HG03064 (cell line): ENCODE results near the gene HSPB9.
"Not testable (repeated sequence)": the region's sequence is repeated elsewhere in the genome, so short reads cannot be mapped to it uniquely, and the experiment has no call there.

Source experiments
- ATAC-seq: cut with Tn5 transposase; IDR thresholded peaks from one replicate; pipeline ENCODE4 v1.9.1; 2021; ENCODE audit warnings: low read depth; ENCODE audit not compliant: unreplicated experiment

HSPB9 gene

DNA sequence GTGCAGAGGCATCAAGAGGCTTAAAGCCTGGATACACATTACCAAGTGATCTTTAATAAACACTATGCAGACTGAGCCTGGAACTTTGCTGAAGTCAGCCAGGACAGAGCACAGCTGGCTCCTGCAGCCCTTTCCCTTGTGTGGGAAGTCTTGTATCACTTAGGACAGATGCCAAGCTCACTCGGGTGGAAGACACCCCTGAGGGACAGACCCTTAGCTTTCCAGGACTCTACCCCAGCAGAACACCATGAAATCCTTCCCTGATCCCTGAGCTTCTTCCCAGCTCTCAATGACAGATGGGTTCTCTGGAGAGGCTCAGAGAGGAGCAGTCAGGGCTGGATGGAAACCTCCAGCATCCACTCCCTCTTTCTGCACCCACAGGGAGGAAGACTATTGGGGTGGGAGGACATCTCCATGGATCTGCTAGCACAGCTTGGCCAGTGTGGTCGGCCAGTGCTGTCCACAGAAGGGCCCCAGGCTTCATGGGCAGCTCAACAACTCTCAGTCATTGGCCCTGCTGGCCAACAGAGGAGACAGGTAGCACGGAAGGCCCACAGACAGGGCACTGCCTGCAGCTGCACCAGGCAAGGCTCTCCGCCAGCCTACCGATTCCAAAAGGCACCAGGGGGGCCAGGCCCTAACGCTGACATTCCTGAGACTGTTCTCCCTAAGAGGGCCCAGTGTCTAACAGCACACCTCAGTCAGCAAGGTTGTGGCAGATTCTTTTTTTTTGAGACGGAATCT lies 16.3 kb downstream of the HSPB9 start:
- no peak for ATAC-seq

DNA sequence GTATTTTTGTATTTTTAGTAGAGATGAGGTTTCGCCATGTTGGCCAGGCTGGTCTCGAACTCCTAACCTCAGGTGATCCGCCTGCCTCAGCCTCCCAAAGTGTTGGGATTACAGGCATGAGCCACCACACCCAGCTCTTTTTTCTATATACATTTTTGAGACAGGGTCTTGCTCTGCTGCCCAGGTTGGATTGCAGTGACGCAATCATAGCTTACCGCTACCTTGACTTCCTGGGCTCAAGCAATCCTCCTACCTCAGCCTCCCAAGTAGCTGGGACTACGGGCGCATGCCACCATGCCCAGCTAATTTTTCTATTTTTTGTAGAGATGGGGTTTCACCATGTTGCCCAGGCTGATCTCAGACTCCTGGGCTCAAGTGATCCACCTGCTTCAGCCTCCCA lies 18.1 kb downstream of the HSPB9 start:
- not testable (repeated sequence) for ATAC-seq

DNA sequence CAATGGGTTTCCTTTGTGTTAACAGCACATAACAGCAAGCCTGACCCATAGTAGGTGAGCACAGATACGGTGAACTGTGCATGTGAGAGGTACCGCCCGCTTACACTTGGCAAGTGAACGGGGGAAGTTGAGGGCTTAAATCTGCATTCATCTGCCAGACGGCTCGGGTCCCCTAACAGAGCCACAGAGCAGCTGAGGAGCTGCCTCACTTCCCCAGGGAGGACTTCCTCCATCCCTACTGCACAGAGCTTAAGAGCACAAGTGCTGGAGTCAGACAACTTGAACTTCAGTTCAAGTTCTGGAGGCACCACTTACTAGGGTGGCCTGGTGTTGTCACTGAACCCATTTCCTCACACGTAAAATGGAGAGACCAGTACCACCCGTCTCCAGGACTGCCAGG lies 18.8 kb downstream of the HSPB9 start:
- ATAC-seq, result no peak

DNA sequence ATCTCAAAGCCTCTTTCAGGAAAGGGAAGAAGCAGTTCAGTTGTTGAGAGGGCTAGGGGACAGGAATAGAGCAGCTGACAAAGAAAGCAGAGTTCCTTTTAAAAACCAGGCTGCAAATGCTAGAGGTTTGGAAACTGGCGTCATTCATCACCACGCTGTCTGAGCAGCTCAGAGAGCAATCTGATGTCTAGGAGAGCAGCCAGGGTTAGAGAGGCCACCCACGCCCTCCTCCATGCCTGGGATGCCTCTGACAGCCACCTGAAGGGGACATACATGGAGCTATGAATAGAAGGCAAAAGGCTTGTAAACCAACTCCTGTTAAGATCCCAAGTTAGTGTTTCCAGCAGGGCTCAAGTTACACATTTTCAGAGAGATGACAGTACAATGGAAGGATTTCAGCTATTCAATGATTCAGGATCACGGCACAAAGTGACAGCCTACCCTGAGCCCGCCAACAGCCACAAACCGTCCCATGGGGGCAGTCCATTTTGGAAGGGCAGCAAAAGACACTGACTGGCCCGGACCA lies 19.8 kb downstream of the HSPB9 start:
- no peak for ATAC-seq

DNA sequence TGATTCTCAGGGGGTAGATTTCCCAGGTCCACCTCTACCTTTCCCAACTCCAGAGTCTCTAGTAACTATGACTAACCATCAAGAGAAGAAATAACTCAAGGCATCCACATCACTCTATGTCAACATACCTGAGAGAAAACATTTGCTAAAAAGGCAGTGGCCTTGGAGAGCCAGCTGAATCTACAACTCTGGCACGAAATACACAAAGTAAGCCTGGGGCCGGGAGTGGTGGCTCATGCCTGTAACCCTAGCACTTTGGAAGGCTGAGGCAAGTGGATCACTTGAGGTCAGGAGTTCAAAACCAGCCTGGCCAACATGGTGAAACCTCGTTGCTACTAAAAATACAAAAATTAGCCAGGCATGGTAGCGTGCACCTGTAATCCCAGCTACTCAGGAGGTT lies 20.5 kb downstream of the HSPB9 start:
- not testable (repeated sequence) for ATAC-seq

DNA sequence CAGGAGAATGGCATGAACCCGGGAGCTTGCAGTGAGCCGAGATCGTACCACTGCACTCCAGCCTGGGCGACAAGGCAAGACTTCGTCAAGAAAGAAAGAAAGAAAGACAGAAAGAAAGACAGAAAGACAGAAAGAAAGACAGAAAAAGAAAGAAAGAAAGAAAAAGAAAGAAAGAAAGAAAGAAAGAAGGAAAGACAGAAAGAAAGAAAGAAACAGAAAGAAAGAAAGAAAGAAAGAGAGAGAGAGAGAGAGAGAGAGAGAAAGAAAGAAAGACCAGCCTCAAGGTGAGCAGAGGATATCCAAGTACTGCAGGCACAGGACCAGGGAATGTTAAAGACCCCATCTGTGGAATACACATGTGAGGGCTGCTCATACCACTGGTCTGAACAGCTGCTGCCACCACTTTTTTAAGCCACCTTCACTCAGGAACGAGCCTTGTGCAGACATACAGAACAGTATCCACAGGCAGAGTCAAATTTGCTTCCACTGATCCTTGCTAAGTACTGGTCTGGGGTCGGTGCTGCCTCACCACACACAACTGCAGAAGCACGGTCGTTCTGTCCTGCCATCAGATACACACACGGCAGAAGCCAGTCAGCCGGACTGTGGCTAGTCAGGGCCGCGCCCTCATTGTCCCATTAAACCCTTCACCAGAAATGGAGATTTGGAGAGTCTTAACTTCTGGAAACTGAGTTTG lies 24.5 kb downstream of the HSPB9 start:
- ATAC-seq, result no peak

DNA sequence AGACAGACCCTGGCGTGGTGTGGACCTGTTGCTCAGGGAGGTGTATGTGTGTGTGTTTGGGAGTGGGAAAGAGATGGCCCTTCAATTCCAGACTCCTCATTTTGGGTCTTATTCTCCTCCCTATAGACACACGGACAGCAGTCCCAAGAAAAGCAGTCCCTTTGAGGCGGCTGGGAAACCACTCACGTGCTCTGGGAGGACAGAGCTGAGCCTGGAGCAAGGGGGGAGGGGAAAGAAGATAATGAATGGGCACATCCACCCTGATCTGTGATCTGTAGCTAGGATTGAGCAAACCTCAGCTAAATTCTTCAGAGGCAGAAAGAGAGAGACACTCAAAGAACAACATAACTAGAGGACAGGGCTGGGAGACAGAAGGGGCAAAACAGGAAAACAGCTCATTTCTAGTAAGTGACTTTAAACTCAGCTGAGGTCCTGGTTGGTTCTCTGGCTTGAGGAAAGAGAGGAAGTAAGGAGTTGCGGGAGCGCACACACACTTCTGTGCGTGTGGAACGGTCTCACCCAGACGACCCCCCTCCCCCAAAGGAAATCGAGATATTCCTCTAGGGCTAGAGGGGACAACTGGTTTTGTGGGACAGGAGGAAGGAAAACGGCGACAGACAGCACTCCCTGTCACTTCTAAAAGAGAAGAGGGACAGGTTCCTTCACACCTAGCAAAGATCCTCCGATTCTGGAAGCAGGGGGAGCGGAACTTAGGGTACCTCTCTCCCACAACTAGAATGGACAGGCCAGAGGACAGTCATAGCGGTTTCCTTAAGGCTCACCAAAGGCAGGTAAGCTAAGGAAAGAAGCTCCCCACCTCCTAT lies 31.5 kb downstream of the HSPB9 start:
- ATAC-seq, result no peak

DNA sequence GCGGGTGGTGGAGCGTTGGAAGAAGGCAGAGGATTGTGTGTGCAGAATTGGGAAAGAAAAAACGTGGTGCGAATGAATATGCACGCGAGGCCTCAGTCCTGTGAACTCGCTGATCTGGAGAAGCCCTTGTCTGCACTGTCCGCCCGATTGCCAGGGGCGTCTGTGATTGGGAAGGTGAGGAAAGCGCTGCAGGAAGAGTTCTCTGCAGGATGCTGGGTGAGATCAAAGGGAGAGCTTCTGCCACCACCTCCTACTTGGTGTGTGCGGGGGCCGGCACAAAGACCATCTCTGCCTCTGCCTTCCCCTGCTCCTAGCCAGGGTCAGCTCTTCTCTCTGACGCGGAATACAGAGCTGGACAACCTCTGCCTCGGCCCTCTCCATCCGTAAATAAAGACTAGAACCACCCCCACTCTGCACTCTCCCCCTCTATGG lies 33.0 kb downstream of the HSPB9 start:
- no peak for ATAC-seq

DNA sequence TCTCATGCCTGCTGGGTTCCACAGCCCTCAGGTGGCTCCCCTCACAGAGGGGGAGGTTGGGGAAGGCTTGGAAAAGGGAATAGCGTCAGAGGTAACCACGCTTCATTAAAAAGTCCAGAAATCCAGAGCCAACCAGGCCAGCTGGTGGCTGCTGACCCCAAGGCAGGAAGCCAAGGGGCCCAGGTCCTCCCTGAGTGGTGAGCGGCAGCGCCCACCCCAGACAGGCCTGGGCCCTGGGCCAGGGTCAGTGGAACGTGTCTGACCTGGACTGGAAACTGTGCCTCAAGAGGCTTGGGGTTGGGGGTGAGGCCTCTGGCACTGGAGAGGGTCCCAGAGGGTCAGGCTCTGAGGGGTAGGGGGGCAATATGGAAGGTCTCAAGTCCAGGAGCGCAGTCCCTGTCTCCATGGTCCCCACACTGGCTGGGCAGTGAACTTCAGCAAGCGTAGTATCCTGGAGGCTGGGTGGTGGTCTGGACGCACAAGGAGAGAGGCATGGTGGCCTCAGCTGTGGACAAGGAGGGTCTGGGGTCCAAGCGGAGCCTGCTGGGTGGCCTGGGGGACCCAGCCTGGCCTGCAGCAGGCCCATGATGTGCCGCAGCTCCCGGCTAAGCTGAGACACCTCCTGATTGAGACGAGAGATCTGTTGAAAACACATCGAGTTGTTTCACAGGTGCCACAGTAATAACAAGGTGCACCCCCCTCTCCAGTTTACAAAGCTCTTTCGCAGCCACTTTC lies 37.4 kb downstream of the HSPB9 start:
- no peak for ATAC-seq

DNA sequence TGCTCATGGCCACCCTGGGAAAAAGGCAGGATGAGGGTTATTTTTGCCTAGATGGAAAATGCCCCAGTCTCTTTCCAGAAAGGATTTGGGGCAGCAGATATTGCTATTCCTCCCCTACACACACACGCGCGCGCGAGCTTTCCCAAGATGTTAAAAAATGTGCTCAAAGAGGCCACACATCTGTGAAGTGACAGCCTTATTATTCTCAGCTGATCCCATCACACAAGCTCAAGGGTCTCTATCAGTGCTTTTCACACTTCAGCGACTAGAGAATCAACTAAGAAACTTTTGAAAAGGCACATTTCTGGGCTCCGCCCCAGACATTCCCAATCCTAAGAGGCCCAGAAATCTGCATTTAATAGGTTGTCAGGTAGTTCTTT lies 37.9 kb downstream of the HSPB9 start:
- no peak for ATAC-seq

DNA sequence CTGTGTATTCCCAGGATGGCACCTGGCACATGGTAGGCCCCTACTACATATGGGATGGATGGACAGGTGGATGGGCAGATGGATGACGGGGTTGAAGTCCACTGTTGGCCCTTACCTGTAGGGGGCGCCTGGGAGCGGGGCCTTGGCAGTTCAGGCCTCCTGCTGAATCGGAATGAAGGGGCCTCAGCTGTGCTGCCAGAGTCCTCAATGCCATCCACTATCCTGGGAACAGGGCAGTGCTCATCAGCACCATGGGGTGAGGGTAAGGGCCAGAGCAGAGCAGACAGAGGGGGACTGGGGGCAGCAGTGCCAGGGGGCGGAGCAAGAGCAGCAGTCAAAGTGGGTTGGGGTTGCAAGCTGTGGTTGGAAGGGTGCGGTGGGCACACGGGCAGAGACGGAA lies 40.5 kb downstream of the HSPB9 start:
- no peak for ATAC-seq

DNA sequence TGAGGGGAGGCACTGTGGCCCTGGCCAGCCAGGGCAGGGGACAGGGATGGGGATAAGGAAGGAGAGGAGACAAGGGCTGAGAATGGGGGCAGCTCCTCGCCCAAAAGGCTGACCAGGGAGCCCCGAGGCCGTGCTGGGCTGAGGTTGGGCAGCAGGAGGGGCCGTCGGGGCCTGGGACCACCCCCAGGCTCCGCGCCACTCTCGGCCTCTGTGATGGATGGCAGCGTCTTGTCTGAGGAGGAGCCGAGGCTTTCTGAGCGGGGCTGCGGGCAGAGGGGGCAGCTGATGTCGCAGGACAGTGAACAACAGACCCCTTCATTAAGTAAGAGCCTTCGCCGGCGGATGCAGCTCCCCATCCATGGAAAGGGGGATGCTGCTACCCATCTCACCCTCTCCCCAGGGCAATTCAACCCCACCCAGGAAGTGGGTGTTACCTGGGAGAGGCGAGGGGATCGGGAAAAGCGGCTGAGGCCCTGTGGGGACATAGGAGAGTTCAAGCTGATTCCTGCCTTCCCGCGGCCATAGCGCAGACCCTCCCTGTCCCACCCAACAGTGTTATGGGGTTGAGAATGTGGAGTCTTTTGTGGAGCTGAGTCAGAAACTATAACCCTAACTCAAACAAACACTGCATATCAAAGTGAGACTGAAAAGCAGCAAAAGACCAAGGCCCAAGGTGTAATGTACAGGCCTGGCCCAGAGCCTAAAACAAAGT lies 41.2 kb downstream of the HSPB9 start:
- ATAC-seq, result no peak

DNA sequence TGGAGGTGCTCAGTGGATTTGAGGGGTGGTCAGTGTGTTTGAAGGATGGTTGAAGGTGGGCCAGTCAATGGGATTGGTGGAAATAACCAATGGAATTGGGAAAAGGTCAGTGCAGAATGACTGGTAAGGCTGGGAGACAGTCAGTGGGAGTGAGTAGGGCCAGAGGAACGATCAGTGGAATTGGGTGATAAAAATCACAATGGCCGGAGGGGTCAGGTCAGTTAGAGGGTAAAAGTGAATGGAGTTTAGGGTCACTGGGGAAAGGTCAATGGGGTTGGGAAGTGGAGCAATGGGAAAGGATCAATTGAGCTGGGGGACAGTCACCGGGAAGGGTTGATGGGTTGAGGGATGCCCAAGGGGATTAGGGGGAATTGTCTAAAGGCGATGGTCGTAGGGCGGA lies 43.1 kb downstream of the HSPB9 start:
- no peak for ATAC-seq

DNA sequence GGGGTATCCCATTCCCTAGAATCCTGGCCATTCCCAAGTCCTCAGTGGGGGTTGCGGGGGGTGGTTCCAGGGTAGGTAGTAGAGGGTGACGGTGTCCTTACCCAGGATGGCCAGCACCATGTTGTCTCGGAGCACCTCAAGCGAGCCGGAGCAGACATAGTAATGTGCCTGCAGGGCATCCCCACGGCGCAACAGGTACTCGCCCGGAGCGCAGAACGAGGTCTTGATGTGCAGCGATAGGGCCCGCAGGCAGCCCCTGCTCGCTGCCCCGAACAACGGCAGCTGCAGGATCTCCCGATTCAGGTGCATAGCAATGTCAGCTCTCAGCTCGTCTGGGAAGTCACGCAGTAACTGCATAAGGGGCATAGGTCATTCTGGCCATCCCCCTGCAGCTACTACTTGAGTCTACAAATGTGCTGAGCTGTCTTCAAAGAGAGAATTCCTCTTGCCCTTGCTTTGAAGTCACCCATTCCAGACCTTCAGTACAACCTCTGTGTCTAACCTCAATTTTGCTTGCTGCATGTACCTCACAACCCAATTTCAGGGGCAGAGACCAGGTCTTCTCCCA lies 43.7 kb downstream of the HSPB9 start:
- no peak for ATAC-seq

DNA sequence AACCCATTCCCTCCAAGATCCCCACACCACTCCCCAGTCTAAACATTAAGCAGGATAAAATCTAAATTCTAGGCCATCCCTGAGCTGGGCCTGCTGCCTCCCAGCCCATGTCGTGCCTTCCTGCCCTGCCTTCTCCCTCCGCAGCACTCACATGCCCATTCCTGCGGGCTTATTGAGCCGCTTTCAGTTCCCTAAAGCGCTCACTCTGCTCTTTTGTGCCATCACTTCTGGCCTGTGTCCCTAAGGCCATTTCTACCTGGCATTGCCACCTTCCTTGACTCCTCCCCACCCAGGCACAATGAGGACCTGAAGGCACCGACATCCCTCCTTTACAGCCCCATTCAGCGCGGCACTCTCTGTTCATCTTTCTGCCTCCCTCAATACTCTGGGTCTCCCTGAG lies 45.2 kb downstream of the HSPB9 start:
- ATAC-seq, result no peak

DNA sequence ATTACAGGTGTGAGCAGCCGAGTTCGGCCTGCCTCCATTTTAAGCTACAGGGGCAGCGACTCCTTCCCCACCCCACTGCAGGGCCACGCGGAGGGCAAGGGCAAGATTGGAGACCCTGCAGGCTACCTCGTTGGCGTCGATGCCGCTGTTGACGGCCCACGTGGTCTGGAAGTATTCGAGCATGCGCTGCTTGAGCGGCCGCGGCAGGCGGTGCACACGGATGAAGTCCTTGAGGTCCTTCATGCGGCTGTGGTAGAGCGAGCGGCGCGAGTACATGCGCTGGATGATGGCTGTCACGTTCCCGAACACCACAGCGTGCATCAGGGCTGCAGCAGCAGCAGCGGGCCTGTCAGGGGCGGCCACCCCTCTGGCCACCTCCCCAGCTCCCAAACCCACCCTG lies 46.7 kb downstream of the HSPB9 start:
- no peak for ATAC-seq

DNA sequence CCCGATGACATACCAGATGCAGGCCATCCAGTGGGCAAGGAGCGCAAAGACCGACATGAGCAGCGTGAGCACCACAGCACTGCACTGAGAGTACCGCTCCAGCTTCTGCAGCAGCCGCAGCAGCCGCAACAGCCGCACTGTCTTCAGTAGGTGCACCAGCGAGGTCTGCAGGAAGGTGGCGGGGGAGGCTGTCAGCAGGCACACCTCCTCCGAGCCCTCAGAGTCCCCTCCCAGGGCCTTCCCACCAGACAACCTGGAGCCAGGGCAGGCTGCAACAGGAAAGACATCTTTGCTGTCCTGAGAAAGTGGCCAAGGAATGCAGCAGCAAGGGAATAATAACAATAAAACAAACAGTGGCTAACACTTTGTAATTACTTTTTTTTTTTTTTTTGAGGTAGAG lies 49.2 kb downstream of the HSPB9 start:
- ATAC-seq, result no peak
